ENCODE results near the gene CYB561D1. TPM values are rescaled to one million over a fixed set of nuclear protein-coding genes. Genes with fewer than 3 reads are reported as not detected.

The CYB561D1 gene
- polyA plus RNA-seq, 1 donor (not counting 4 experiments of a cell fraction or from before 2014, with no cell fraction given), result 4.9 TPM

DNA sequence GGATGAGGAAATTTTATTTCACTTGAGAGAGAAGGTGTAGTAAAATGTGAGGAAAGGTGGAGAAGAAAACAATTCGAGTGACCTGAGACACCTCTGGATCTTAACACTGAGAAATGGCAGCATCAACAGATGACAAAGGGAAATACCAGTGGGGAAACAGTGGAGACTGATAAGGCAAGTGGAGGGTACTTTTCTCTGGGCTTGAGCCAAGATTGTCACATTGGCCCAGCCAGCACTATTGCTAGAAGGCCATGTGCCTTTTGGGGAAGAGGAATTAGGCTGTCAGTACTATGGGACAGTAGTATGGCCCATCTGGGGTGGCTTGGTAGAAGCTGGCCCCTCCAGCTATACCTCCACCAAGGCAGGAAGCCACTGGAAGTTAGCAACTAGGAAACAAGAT is 19.2 kb upstream of the CYB561D1 start:
- Histone ChIP-seq H3K9me1 (ENCODE audit: control insufficient read depth, extremely low read depth, insufficient read depth, low read length) (no peaks in the 10 kb centered on the region), H3K27me3 (ENCODE audit: control insufficient read depth, extremely low read depth, insufficient read depth, low read length) (peaks cover 35% of the 10 kb centered on the region), H3K9me3 (ENCODE audit: control insufficient read depth, low read depth, low read length) (no peaks in the 10 kb centered on the region), H4K20me1 (ENCODE audit: control insufficient read depth, extremely low read depth, insufficient read depth, low read length) (peaks cover 2% of the 10 kb centered on the region), H3K36me3 (ENCODE audit: control insufficient read depth in 2 of 2, extremely low read depth in 1 of 2, insufficient read depth in 2 of 2, low read length in 2 of 2) (no peaks in the 10 kb centered on the region), H3K4me3 (ENCODE audit: control insufficient read depth in 2 of 3, extremely low read depth in 1 of 3, insufficient read depth in 2 of 3, low read depth in 1 of 3, low read length in 3 of 3) (no peak overlapping the region), H2AFZ (ENCODE audit: control insufficient read depth, low read length) (no peak overlapping the region), H3K27ac (ENCODE audit: control insufficient read depth, insufficient read depth, low read length) (no peak overlapping the region), H3K79me2 (ENCODE audit: control insufficient read depth, insufficient read depth, low read length) (no peaks in the 10 kb centered on the region), H3K9ac (ENCODE audit: control insufficient read depth, extremely low read depth, insufficient read depth, low read length) (no peak overlapping the region), H3K4me1 (ENCODE audit: control insufficient read depth, extremely low read depth, insufficient read depth, low read length) (no peaks in the 10 kb centered on the region), H3K4me2 (ENCODE audit: control insufficient read depth, extremely low read depth, insufficient read depth, low read depth, low read length) (no peak overlapping the region)
- DNase-seq (ENCODE audit: low read depth, low spot score), result no peak
- TF ChIP-seq, protein P1, sequence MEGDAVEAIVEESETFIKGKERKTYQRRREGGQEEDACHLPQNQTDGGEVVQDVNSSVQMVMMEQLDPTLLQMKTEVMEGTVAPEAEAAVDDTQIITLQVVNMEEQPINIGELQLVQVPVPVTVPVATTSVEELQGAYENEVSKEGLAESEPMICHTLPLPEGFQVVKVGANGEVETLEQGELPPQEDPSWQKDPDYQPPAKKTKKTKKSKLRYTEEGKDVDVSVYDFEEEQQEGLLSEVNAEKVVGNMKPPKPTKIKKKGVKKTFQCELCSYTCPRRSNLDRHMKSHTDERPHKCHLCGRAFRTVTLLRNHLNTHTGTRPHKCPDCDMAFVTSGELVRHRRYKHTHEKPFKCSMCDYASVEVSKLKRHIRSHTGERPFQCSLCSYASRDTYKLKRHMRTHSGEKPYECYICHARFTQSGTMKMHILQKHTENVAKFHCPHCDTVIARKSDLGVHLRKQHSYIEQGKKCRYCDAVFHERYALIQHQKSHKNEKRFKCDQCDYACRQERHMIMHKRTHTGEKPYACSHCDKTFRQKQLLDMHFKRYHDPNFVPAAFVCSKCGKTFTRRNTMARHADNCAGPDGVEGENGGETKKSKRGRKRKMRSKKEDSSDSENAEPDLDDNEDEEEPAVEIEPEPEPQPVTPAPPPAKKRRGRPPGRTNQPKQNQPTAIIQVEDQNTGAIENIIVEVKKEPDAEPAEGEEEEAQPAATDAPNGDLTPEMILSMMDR (optimal IDR thresholded peaks at IDR 0.05 in 1 of 3, IDR thresholded peaks at IDR 0.05 in 1 of 3, conservative IDR thresholded peaks at IDR 0.05 in 1 of 3; ENCODE audit: extremely low read depth in 1 of 3, insufficient read depth in 2 of 3, low read length in 3 of 3), result no peak
- TF ChIP-seq EZH2 (IDR thresholded peaks at IDR 0.05; ENCODE audit: low read length), result no peak
- dilution Hi-C loops (cut with MboI; ENCODE audit: extremely low pct_ligation_motif_present, low sequenced_read_pairs), result no loop called here
- no peak for FAIRE-seq

DNA sequence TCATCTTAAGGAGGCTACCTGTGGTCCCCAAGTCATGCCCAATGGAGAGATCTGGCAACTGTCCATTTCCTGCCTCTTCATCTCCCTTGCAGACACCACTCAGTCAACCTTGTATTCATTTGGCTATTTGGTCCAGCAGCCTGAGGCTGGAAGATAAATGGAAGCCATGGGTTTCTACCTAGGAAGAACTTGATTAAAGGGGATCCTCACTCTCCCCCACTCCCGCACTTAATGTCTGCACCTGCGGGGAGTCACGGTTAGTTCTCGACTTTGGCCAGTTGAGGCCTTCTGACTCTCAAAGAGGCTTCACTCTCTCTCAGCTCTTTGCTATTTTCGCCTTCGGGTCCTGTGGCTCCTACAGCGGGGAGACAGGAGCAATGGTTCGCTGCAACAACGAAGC is 18.6 kb upstream of the CYB561D1 start:
- dilution Hi-C loops (cut with MboI; ENCODE audit: extremely low pct_ligation_motif_present, low sequenced_read_pairs), result no loop called here
- no peak for FAIRE-seq
- H3K79me2 ChIP-seq (ENCODE audit: control insufficient read depth, insufficient read depth, low read length), result no peaks in the 10 kb centered on the region
- no peaks in the 10 kb centered on the region for H3K4me1 ChIP-seq (ENCODE audit: control insufficient read depth, extremely low read depth, insufficient read depth, low read length)
- H3K27ac ChIP-seq (ENCODE audit: control insufficient read depth, insufficient read depth, low read length), result no peak overlapping the region
- H2AFZ ChIP-seq (ENCODE audit: control insufficient read depth, low read length), result no peak overlapping the region
- H3K9me1 ChIP-seq (ENCODE audit: control insufficient read depth, extremely low read depth, insufficient read depth, low read length), result no peaks in the 10 kb centered on the region
- peaks cover 2% of the 10 kb centered on the region for H4K20me1 ChIP-seq (ENCODE audit: control insufficient read depth, extremely low read depth, insufficient read depth, low read length)
- DNase-seq (ENCODE audit: low read depth, low spot score), result no peak
- no peaks in the 10 kb centered on the region for H3K36me3 ChIP-seq (ENCODE audit: control insufficient read depth in 2 of 2, extremely low read depth in 1 of 2, insufficient read depth in 2 of 2, low read length in 2 of 2)
- no peak overlapping the region for H3K4me2 ChIP-seq (ENCODE audit: control insufficient read depth, extremely low read depth, insufficient read depth, low read depth, low read length)
- H3K4me3 ChIP-seq (ENCODE audit: control insufficient read depth in 2 of 3, extremely low read depth in 1 of 3, insufficient read depth in 2 of 3, low read depth in 1 of 3, low read length in 3 of 3), result no peak overlapping the region
- H3K9me3 ChIP-seq (ENCODE audit: control insufficient read depth, low read depth, low read length), result no peaks in the 10 kb centered on the region
- H3K27me3 ChIP-seq (ENCODE audit: control insufficient read depth, extremely low read depth, insufficient read depth, low read length), result peaks cover 32% of the 10 kb centered on the region
- H3K9ac ChIP-seq (ENCODE audit: control insufficient read depth, extremely low read depth, insufficient read depth, low read length), result no peak overlapping the region
- TF ChIP-seq EZH2 (IDR thresholded peaks at IDR 0.05; ENCODE audit: low read length), result no peak
- TF ChIP-seq, protein P1 (optimal IDR thresholded peaks at IDR 0.05 in 1 of 3, IDR thresholded peaks at IDR 0.05 in 1 of 3, conservative IDR thresholded peaks at IDR 0.05 in 1 of 3; ENCODE audit: extremely low read depth in 1 of 3, insufficient read depth in 2 of 3, low read length in 3 of 3), result no peak

All from keratinocyte (primary cell).